CD14-positive monocyte (primary cell): ENCODE data around the gene C10orf143. TPM values are rescaled to one million over a fixed set of nuclear protein-coding genes. Genes with fewer than 3 reads are reported as not detected.

Source experiments
- DNase-seq, 3 donors: peaks; one replicate each; pipeline ENCODE4 v3.0.0-alpha.2; 2011 to 2022
- H2AFZ ChIP-seq: 2 replicates; pipeline ENCODE4 v1.6.0; 2012; ENCODE audit warnings: mild to moderate bottlenecking, low read depth, low read length, inconsistent platforms; ENCODE audit not compliant: insufficient read depth, poor library complexity, severe bottlenecking
- H3K27ac ChIP-seq, 2 donors: 1 replicate in 1 of 2; 2 replicates in 1 of 2; pipeline ENCODE4 v1.5.1; 2012 to 2013; ENCODE audit warnings: low read length in 2 of 2, control low read depth in 1 of 2, inconsistent platforms in 1 of 2, low read depth in 1 of 2, mild to moderate bottlenecking in 1 of 2
- H3K27me3 ChIP-seq, 2 donors: one replicate each; pipeline versions ENCODE4 v1.6.0 to v1.6.1; 2011 to 2013; ENCODE audit warnings: low read length in 2 of 2; ENCODE audit not compliant: control insufficient read depth in 2 of 2, insufficient read depth in 2 of 2
- H3K36me3 ChIP-seq, 2 donors: replicated peaks in 1 of 2; 1 replicate in 1 of 2; 2 replicates in 1 of 2; pipeline versions ENCODE4 v1.5.1 to v1.6.1; 2012 to 2013; ENCODE audit warnings: low read length in 2 of 2, control low read depth in 1 of 2, inconsistent platforms in 1 of 2, mild to moderate bottlenecking in 1 of 2; ENCODE audit not compliant: insufficient read depth in 2 of 2, control insufficient read depth in 1 of 2
- H3K4me1 ChIP-seq, 2 donors: 1 replicate in 1 of 2; 2 replicates in 1 of 2; pipeline versions ENCODE4 v1.5.1 to v1.6.1; 2012 to 2013; ENCODE audit warnings: low read length in 2 of 2, control low read depth in 1 of 2, inconsistent platforms in 1 of 2, mild to moderate bottlenecking in 1 of 2, moderate library complexity in 1 of 2; ENCODE audit not compliant: insufficient read depth in 2 of 2, control insufficient read depth in 1 of 2
- H3K4me2 ChIP-seq: replicated peaks from 2 replicates; pipeline ENCODE3; 2012; ENCODE audit warnings: low read length, moderate library complexity, mild to moderate bottlenecking; ENCODE audit not compliant: poor library complexity, severe bottlenecking; ENCODE audit errors: extremely low read depth
- H3K4me3 ChIP-seq, 3 experiments: fragments of 200-600 bp in 1 of 3; sonication (generic) in 1 of 3; replicated peaks in 1 of 3; 1 replicate in 2 of 3; 2 replicates in 1 of 3; pipeline ENCODE4 v1.5.1; 2011 to 2013; ENCODE audit warnings: low read length in 3 of 3, mild to moderate bottlenecking in 3 of 3, control low read depth in 2 of 3, low read depth in 2 of 3, inconsistent platforms in 1 of 3, moderate library complexity in 1 of 3
- H3K79me2 ChIP-seq: 2 replicates; pipeline ENCODE4 v1.6.0; 2012; ENCODE audit warnings: mild to moderate bottlenecking, control low read depth, inconsistent platforms, low read length, moderate library complexity; ENCODE audit not compliant: insufficient read depth
- H3K9ac ChIP-seq: 2 replicates; pipeline ENCODE4 v1.6.0; 2017; ENCODE audit warnings: low read length, mild to moderate bottlenecking; ENCODE audit not compliant: insufficient read depth, poor library complexity, severe bottlenecking
- H3K9me3 ChIP-seq, 2 donors: replicated peaks in 1 of 2; 1 replicate in 1 of 2; 2 replicates in 1 of 2; pipeline versions ENCODE4 v1.5.1 to v1.6.1; 2012 to 2013; ENCODE audit warnings: low read length in 2 of 2, control low read depth in 1 of 2; ENCODE audit not compliant: control insufficient read depth in 1 of 2, insufficient read depth in 1 of 2
- H4K20me1 ChIP-seq: 2 replicates; pipeline ENCODE4 v1.6.0; 2012; ENCODE audit warnings: mild to moderate bottlenecking, low read length, control low read depth, moderate library complexity; ENCODE audit not compliant: insufficient read depth
- H3K27ac Mint-ChIP-seq, 7 donors: one replicate each; pipeline ENCODE4 v1.8.0; 2020; ENCODE audit warnings: mild to moderate bottlenecking in 7 of 7, mixed read lengths in 7 of 7, moderate library complexity in 6 of 7, inconsistent platforms in 2 of 7
- H3K27me3 Mint-ChIP-seq, 3 donors: one replicate each; pipeline ENCODE4 v1.8.0; 2021 to 2022; ENCODE audit warnings: low read depth in 3 of 3, mild to moderate bottlenecking in 3 of 3, mixed read lengths in 3 of 3, moderate library complexity in 3 of 3, inconsistent platforms in 1 of 3
- H3K36me3 Mint-ChIP-seq, 2 donors: one replicate each; pipeline ENCODE4 v1.8.0; 2020; ENCODE audit warnings: mixed read lengths in 2 of 2, inconsistent platforms in 1 of 2, mild to moderate bottlenecking in 1 of 2
- H3K4me1 Mint-ChIP-seq: one replicate; pipeline ENCODE4 v1.8.0; 2020; ENCODE audit warnings: mild to moderate bottlenecking, mixed read lengths
- H3K4me3 Mint-ChIP-seq, 2 donors: one replicate each; pipeline ENCODE4 v1.8.0; 2020; ENCODE audit warnings: mild to moderate bottlenecking in 2 of 2, mixed read lengths in 2 of 2, moderate library complexity in 1 of 2
- H3K9me3 Mint-ChIP-seq, 7 donors: one replicate each; pipeline ENCODE4 v1.8.0; 2020 to 2022; ENCODE audit warnings: mixed read lengths in 7 of 7, mild to moderate bottlenecking in 6 of 7, moderate library complexity in 6 of 7, inconsistent platforms in 2 of 7
- WGBS: methylation state at CpG from one replicate; pipeline ENCODE4 v1.1.5; 2013; ENCODE audit warnings: missing lambda C conversion rate; ENCODE audit not compliant: insufficient coverage; 5-methylcytosine and 5-hydroxymethylcytosine counted together
- intact Hi-C, 2 donors: fragments of 100-400 bp; cut with micrococcal nuclease; formaldehyde crosslinking; loops; one replicate each; pipeline versions ENCODE4 v1.15.0 to v1.15.1; 2023
- polyA plus RNA-seq, 3 donors: library from polyadenylated mRNA; depleted of rRNA in 1 of 3; unstranded in 2 of 3; stranded (reverse) in 1 of 3; fragments of 300-500 nt in 2 of 3; fragments of >200 nt in 1 of 3; fragmentation: Illumina TruSeq in 2 of 3; gene quantifications; 1 replicate in 2 of 3; 2 replicates in 1 of 3; pipeline ENCODE4 v1.2.3, GENCODE V29; 2012 to 2021
- TF ChIP-seq, protein P1 (sequence below): fragments of 200-600 bp; IDR thresholded peaks from one replicate; pipeline ENCODE4 v1.8.0; 2022; ENCODE audit warnings: antibody characterized with exemption, mild to moderate bottlenecking

The C10orf143 gene
- polyA plus RNA-seq, 3 donors: 3.6 to 11.6 (median 8.0) TPM

GRCh38 chr10:130040351-130040750, 70.3 kb downstream of the C10orf143 start:
- Histone ChIP-seq H3K27ac (no peak overlapping the region), H3K4me1 (no peaks in the 10 kb centered on the region), H3K36me3 (no peaks in the 10 kb centered on the region), H3K4me2 (no peak overlapping the region), H3K9me3 (no peaks in the 10 kb centered on the region), H4K20me1 (no peaks in the 10 kb centered on the region), H2AFZ (no peak overlapping the region), H3K79me2 (no peaks in the 10 kb centered on the region), H3K9ac (no peak overlapping the region), H3K4me3 (no peak overlapping the region), H3K27me3 (no peaks in the 10 kb centered on the region)
- Mint-ChIP-seq H3K27me3 (peaks cover 6 to 10% (median 6%) of the 10 kb centered on the region in 3 donors), H3K27ac (no peak overlapping the region), H3K9me3 (peaks cover 0 to 3% (median 0%) of the 10 kb centered on the region in 7 donors), H3K36me3 (no peaks in the 10 kb centered on the region), H3K4me1 (no peaks in the 10 kb centered on the region), H3K4me3 (no peak overlapping the region)
- intact Hi-C loops: no loop called here
- WGBS: 90% methylated on average over 3 of the region's 11 CpGs
- no peak for DNase-seq
- TF ChIP-seq, protein P1, sequence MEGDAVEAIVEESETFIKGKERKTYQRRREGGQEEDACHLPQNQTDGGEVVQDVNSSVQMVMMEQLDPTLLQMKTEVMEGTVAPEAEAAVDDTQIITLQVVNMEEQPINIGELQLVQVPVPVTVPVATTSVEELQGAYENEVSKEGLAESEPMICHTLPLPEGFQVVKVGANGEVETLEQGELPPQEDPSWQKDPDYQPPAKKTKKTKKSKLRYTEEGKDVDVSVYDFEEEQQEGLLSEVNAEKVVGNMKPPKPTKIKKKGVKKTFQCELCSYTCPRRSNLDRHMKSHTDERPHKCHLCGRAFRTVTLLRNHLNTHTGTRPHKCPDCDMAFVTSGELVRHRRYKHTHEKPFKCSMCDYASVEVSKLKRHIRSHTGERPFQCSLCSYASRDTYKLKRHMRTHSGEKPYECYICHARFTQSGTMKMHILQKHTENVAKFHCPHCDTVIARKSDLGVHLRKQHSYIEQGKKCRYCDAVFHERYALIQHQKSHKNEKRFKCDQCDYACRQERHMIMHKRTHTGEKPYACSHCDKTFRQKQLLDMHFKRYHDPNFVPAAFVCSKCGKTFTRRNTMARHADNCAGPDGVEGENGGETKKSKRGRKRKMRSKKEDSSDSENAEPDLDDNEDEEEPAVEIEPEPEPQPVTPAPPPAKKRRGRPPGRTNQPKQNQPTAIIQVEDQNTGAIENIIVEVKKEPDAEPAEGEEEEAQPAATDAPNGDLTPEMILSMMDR: no peak

DNA sequence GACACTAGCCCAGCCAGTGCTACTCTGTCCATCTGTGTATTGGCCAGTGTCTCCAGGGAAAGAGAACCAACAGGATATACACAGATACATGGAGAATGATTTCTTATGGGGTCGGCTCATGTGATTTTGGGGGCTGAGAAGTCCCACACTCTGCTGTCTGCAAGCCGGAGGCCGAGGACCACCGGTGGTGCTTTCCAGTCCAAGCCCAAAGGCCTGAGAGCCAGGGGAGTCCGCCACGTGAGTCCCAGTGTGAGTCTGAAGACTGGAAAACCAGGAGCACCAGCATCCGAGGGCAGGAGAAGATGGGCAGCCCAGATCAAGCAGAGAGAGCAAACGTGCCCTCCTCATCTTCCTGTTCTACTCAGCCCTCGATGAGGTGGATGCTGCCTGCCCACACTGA, 71.5 kb downstream of the C10orf143 start:
- H4K20me1 ChIP-seq: no peaks in the 10 kb centered on the region
- Mint-ChIP-seq H3K4me1 (no peaks in the 10 kb centered on the region), H3K36me3 (no peaks in the 10 kb centered on the region), H3K27ac (peak overlapping the region in 1 of 7 donors; percentile 54), H3K9me3 (peaks cover 0 to 3% (median 0%) of the 10 kb centered on the region in 7 donors), H3K4me3 (no peak overlapping the region), H3K27me3 (peaks cover 6 to 13% (median 8%) of the 10 kb centered on the region in 3 donors)
- whole genome bisulfite sequencing: 88% methylated on average over 9 of the region's 9 CpGs
- H3K4me2 ChIP-seq: no peak overlapping the region
- H3K79me2 ChIP-seq: no peaks in the 10 kb centered on the region
- no peak for DNase-seq
- no peak overlapping the region for H3K27ac ChIP-seq
- no peak overlapping the region for H2AFZ ChIP-seq
- intact Hi-C loops: no loop called here
- H3K4me3 ChIP-seq: no peak overlapping the region
- no peak overlapping the region for H3K9ac ChIP-seq
- H3K27me3 ChIP-seq: no peaks in the 10 kb centered on the region
- H3K36me3 ChIP-seq: no peaks in the 10 kb centered on the region
- no peaks in the 10 kb centered on the region for H3K4me1 ChIP-seq
- TF ChIP-seq, protein P1: no peak
- no peaks in the 10 kb centered on the region for H3K9me3 ChIP-seq
